Ramos (cell line): ENCODE results near the gene FGFBP2.

Experiments
- in situ Hi-C: fragments of 300-500 bp; cut with MboI; formaldehyde crosslinking; loops from one replicate; pipeline ENCODE4 v1.14.3; 2022; ENCODE audit warnings: low sequenced_read_pairs; ENCODE audit not compliant: unreplicated experiment

The FGFBP2 gene

DNA sequence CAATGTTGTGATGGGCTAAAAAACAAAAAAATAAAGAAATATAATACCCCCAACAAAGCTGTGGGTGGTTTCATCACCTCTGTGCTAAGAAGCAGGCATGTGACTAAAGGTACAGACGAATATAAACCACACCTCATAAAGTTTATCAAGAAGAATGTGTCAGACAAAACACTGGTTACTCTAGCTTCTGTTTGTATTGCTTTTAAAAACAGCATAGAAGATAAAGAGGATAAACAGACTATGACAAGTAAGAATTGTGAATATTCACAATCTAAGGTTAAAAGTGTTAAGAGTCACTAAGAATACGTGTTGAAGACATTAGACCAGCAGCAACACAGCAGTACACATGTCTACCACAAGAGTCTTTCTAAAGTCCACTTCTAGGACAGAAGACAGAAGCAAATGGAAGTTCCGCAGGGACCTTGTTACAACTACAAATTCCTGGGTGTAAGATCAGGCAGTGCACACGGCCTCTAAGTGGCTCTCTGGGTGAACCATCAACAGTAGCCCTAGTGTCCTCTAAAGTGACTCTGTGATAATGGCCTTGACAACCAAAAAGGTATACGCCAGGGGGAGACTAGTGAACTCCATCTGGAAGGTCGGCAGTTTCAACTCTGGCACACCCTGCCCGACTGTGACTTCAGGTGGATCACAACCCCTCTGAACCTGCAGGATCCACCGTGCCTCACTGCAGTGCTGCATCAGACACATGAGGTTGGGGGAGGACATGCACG lies 8.3 kb upstream of the FGFBP2 start:
- in situ Hi-C loops, result loop anchor here (25.0 kb wide), 2 partner anchors 509 to 734 kb away; partner anchors contain the start of gene CC2D2A

GRCh38 chr4:15968551-15969300 lies 5.8 kb upstream of the FGFBP2 start:
- in situ Hi-C loops, result loop anchor here (25.0 kb wide), 2 partner anchors 506 to 731 kb away; partner anchors contain the start of gene CC2D2A

DNA sequence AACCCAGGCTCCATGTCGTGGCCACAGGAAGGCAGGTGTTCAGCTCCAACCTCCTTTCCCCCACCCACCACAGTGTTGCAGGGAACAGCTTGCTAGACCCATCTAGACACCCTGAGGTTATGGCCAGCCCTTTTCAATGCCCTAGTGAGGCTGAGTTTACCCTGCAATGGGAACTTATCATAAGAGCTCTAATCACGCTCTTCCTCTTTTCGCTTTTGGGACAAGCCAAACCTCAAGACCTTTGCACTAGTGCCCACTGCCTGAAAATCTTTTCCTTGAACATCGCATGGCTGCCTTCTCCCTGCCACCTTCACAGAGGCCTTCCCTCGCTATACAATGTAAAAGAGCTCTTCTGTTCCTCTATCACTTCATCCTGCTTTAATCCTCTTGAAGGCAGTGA lies 2.4 kb upstream of the FGFBP2 start:
- in situ Hi-C loops, result loop anchor here (25.0 kb wide), 2 partner anchors 503 to 728 kb away; partner anchors contain the start of gene CC2D2A

GRCh38 chr4:15964159-15964558 lies 1.2 kb upstream of the FGFBP2 start:
- in situ Hi-C loops, result loop anchor here (25.0 kb wide), 2 partner anchors 502 to 727 kb away; partner anchors contain the start of gene CC2D2A

DNA sequence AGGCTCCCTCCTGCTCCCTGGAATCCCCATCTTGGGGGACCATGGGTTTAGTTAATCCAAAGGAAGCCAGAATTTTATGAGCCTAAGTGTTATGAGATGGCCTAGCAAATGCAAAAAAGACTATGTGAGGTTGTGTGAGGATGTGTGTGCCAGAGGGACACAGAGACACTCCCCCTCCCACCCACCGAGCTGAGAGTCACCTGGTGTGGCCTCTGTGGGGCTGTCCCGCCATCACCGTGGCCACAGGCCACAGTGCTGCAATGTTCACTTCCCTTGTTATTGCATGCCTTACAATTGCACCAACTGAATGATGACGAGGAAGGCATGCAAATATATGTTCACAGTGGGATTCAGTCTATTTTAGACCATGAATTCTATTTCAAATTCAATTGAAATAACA lies 601 bp upstream of the FGFBP2 start:
- in situ Hi-C loops, result loop anchor here (25.0 kb wide), 2 partner anchors 501 to 726 kb away; partner anchors contain the start of gene CC2D2A

DNA sequence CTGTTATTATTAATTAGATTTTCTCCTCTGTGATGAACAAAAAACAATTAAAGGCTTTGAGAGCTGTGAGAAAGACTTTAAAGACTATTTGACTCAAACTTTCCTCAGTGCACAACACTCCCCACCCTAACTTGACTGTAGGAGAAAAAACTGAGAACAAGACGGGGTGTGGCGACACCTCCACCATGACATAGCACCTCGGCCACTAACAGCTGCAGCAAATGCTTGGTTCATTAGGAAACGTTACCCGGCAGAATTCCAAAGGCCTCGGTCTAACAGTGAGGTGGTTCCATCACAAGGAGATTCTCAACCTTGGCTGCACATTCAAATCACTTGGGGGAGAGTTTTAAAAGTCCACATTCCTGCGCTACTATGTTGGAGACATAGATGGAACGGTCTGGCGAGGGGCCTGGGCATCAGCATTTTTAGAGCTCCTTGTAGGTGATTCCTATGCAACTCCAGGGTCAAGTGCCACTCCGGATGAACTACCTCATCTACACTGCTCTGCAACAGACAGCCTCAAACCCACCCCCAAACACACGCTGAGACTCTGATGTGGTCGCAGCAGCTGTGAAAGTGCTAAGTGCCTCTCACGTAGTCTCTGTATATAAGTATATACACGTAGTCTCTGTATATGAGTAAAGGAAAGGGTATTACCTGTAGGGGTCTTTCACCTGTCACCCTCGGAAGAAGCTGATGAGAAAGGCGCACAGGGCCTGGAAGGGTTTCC lies 1.0 kb downstream of the FGFBP2 start:
- in situ Hi-C loops, result loop anchor here (25.0 kb wide), 2 partner anchors 500 to 725 kb away; partner anchors contain the start of gene CC2D2A

GRCh38 chr4:15958562-15958961 lies 4.4 kb downstream of the FGFBP2 start:
- in situ Hi-C loops, result loop anchor here (10.0 to 25.0 kb wide), 3 partner anchors 224 to 721 kb away; partner anchors contain the start of gene CC2D2A

DNA sequence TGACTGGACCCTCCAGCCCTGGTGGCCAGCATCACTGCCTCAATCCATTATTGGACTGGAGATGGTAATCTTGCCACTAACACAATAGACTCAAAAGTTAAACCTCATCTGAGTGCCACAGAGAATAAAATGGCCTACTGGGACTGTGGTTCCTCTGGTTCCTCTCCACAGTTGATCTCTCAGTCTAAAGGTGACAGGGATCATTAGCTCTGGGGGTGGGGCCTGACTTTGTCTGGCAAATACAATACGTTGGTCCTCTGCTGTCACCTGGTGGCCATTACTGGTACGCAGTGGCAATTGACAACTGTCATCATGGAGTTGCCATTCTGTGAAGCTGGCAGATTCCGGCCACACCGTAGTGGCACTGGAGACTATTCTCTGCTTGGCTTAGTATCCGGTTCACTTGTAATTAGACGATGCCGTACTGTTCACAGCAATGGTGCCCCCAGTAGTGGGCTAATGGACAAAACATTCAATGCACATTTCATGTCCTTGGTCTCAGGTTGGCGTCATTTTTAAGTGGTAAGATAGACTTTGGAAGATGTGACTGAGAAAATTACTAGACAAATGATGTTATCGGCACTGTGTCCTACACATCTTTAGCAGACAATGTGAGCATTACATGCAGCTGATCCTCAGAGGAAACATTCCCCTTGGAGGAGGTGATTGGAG lies 6.7 kb downstream of the FGFBP2 start:
- in situ Hi-C loops, result loop anchor here (10.0 to 25.0 kb wide), 3 partner anchors 222 to 719 kb away; partner anchors contain the start of gene CC2D2A

GRCh38 chr4:15955670-15956069 lies 7.3 kb downstream of the FGFBP2 start:
- in situ Hi-C loops, result loop anchor here (10.0 to 25.0 kb wide), 3 partner anchors 221 to 718 kb away; partner anchors contain the start of gene CC2D2A

- in situ Hi-C loops, result loop anchor here (10.0 to 25.0 kb wide), 3 partner anchors 219 to 716 kb away; partner anchors contain the start of gene CC2D2A
Observed at GRCh38 chr4:15953625-15954024, 9.3 kb downstream of the FGFBP2 start.

DNA sequence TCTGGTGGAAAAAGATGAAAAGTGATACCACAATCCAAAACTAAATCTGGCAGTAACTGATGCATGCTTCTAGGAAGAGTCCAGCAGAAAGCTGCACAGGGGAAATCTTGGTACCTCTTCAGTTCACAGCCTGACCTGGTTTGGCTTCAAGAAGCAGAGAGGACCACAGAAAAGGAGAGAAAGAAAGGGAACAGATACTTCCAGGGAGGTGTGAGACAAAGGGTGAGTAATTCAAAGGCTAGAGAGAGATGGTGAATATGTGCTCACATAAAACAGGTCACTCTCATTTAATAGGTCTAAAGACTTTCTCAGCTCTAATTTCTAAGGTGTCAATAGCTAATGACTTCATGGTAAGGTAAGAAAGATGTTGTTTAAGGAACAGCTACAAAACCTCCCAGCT lies 11.2 kb downstream of the FGFBP2 start:
- in situ Hi-C loops, result loop anchor here (10.0 to 25.0 kb wide), 3 partner anchors 217 to 714 kb away; partner anchors contain the start of gene CC2D2A

- in situ Hi-C loops, result no loop called here
Observed at GRCh38 chr4:15948826-15949225, 14.1 kb downstream of the FGFBP2 start.

DNA sequence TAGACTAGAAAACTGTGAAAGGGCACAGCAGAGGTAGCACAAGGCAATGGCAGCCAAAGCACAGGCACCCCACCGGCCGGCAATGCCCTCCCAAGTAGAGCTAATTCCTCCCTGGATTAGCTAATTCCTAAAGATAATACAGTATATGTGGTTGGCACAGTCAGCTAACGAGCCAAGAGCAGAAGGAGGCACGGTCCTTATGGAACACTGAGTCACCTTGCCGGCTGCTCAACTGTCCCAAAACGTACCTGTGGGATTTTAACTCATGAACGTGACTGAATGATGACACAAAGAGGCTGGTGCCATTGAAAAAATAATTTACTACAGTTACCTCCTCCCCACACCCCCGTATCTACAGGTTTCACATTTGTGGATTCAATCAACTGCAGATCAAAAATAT lies 15.3 kb downstream of the FGFBP2 start:
- in situ Hi-C loops, result no loop called here

- in situ Hi-C loops, result no loop called here
Observed at GRCh38 chr4:15945516-15945915, 17.5 kb downstream of the FGFBP2 start.

GRCh38 chr4:15944895-15945294 lies 18.1 kb downstream of the FGFBP2 start:
- in situ Hi-C loops, result no loop called here

DNA sequence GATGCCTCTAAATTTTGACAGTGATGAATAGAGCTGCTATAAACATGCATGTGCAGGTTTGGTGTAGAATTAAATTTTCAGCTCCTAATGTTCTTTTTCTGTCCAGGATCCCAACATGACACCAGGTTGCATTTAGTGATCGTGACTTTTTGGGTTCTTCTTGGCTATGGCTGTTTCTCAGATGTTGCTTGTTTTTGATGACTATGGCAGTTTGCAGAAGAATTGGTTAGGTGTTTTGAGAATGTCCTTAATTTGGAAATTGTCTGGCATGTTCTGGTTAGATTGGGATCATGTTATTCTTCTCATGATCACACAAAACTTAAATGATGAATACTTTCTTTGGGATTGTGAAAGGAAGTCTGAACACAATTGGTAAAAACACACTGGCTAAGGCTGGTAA lies 20.7 kb downstream of the FGFBP2 start:
- in situ Hi-C loops, result no loop called here

DNA sequence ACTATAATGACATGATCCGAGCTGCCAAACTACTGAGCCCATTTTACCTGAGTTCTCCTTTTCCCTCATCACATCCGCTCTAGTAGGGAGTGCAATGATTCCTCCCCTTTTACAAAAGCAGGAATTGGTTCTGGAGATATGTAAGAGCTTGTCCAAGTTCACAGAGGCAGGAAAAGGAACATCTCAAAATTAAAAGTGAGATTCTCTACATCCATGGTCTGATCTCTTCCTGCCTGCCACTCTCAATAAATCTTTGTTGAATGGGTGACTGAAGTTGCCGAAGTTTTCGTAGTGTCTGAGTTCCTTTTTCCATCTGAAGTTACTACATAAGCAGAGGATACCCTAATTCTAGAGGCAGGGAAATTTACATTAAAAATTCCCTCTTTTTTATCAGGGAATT lies 24.3 kb downstream of the FGFBP2 start, which contains the start of gene FGFBP1:
FGFBP1 (minus strand) TSS at position 101 of the 400 bp plus-strand sequence. CDS start 2,108 bp downstream, outside the sequence.
- in situ Hi-C loops, result no loop called here

DNA sequence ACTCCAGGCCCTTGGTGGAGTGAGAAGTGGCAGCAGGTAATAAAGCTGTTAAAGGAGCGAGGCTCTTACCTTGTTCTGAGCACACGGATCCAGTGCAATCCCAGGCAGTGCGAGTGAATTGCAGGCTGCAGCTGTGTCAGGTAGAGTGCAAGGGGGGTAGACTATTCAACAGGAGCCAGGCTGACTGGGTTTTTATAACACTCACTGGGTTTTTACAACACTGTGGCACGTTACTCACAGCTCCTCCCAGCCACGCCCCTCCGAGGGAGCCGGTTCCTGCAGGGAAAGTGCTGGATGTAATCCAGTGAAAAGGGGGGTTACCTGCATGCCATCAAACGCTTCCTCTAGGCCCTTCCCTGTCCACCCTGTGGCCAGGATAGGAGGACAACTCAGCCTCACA lies 24.8 kb downstream of the FGFBP2 start:
- in situ Hi-C loops, result no loop called here

- in situ Hi-C loops, result no loop called here
Observed at GRCh38 chr4:15936495-15936894, 26.5 kb downstream of the FGFBP2 start.
